Stimulated activated CD4-positive, alpha-beta T cell treated with anti-CD3 and anti-CD28 coated beads, Interleukin-12 subunit alpha, Interleukin-12 subunit beta, amount 100 ng/mL, for 24 hours (primary cell): ENCODE measurements around the gene ANK2.

Source experiments
- DNase-seq, 2 experiments: peaks; one replicate each; pipeline ENCODE4 v3.0.0-alpha.2; 2020; ENCODE audit warnings: low read depth in 2 of 2

The ANK2 gene

GRCh38 chr4:113049421-113050370 is at the start of gene ANK2:
Gene ANK2, plus strand, starts transcription at chr4:113049653. Its CDS starts 76 bp downstream, at chr4:113049729.
- DNase-seq: no peak

GRCh38 chr4:113003841-113004240 is 45.6 kb upstream of the ANK2 start:
- DNase-seq: no peak

GRCh38 chr4:113004655-113005054 is 44.8 kb upstream of the ANK2 start:
- no peak for DNase-seq

- no peak for DNase-seq
Observed at GRCh38 chr4:113006632-113007031, 42.8 kb upstream of the ANK2 start.

GRCh38 chr4:113007151-113007550 is 42.3 kb upstream of the ANK2 start:
- DNase-seq: no peak

GRCh38 chr4:113008135-113008534 is 41.3 kb upstream of the ANK2 start:
- DNase-seq: no peak

- DNase-seq: no peak
Observed at GRCh38 chr4:113008716-113009115, 40.7 kb upstream of the ANK2 start.

GRCh38 chr4:113009461-113009860 is 40.0 kb upstream of the ANK2 start:
- no peak for DNase-seq

GRCh38 chr4:113012122-113012725 is 37.2 kb upstream of the ANK2 start:
- DNase-seq: no peak

- no peak for DNase-seq
Observed at GRCh38 chr4:113012786-113013185, 36.7 kb upstream of the ANK2 start.

- DNase-seq: no peak
Observed at GRCh38 chr4:113013751-113014150, 35.7 kb upstream of the ANK2 start.

- DNase-seq: no peak
Observed at GRCh38 chr4:113016377-113016776, 33.1 kb upstream of the ANK2 start.

- DNase-seq: no peak
Observed at GRCh38 chr4:113020966-113021365, 28.5 kb upstream of the ANK2 start.

- DNase-seq: no peak
Observed at GRCh38 chr4:113024388-113024787, 25.1 kb upstream of the ANK2 start.

- DNase-seq: no peak
Observed at GRCh38 chr4:113025416-113025815, 24.0 kb upstream of the ANK2 start.

GRCh38 chr4:113026556-113026955 is 22.9 kb upstream of the ANK2 start:
- no peak for DNase-seq

- DNase-seq: no peak
Observed at GRCh38 chr4:113028074-113028473, 21.4 kb upstream of the ANK2 start.

- no peak for DNase-seq
Observed at GRCh38 chr4:113031212-113031611, 18.2 kb upstream of the ANK2 start.

GRCh38 chr4:113040793-113041192 is 8.7 kb upstream of the ANK2 start:
- DNase-seq: no peak

GRCh38 chr4:113042502-113042901 is 7.0 kb upstream of the ANK2 start:
- DNase-seq: no peak

- no peak for DNase-seq
Observed at GRCh38 chr4:113043591-113043990, 5.9 kb upstream of the ANK2 start.

GRCh38 chr4:113050371-113050755 is 910 bp downstream of the ANK2 start:
- DNase-seq: no peak

GRCh38 chr4:113050837-113051236 is 1.4 kb downstream of the ANK2 start:
- DNase-seq: no peak
